Suprapubic skin (tissue), 4 donors: ENCODE measurements around the gene BCAS1. TPM values are rescaled to one million over a fixed set of nuclear protein-coding genes. Genes with fewer than 3 reads are reported as not detected.
A peak's percentile ranks its signal among the peaks of the same experiment; 100 is the strongest.

Source experiments
- DNase-seq, 2 donors: peaks; one replicate each; pipeline ENCODE4 v3.0.0-alpha.2; 2019; ENCODE audit warnings: low spot score in 2 of 2
- H3K27ac ChIP-seq: fragments of 200-600 bp; sonication (generic); one replicate; pipeline ENCODE4 v1.5.1; 2019
- H3K27me3 ChIP-seq: fragments of 200-600 bp; sonication (generic); one replicate; pipeline ENCODE4 v1.5.1; 2019
- H3K36me3 ChIP-seq: fragments of 200-600 bp; sonication (generic); one replicate; pipeline ENCODE4 v1.5.1; 2019
- H3K4me1 ChIP-seq: fragments of 200-600 bp; sonication (generic); one replicate; pipeline ENCODE4 v1.5.1; 2019
- H3K4me3 ChIP-seq: fragments of 200-600 bp; sonication (generic); one replicate; pipeline ENCODE4 v1.5.1; 2019; ENCODE audit warnings: mild to moderate bottlenecking
- H3K9me3 ChIP-seq: fragments of 200-600 bp; sonication (generic); one replicate; pipeline ENCODE4 v1.5.1; 2019
- EP300 ChIP-seq: sonication (generic); formaldehyde crosslinking; IDR thresholded peaks from one replicate; pipeline ENCODE4 v1.6.1; 2017; ENCODE audit warnings: antibody characterized with exemption
- POLR2A ChIP-seq, 2 donors: fragments of 450-650 bp; IDR thresholded peaks; one replicate each; pipeline ENCODE4 v1.6.1; 2017; ENCODE audit warnings: antibody characterized with exemption in 2 of 2, mild to moderate bottlenecking in 2 of 2, moderate library complexity in 2 of 2
- POLR2AphosphoS5 ChIP-seq, 3 donors: sonication (generic); formaldehyde crosslinking; IDR thresholded peaks; one replicate each; pipeline ENCODE4 v1.6.1; 2017; ENCODE audit warnings: antibody characterized with exemption in 3 of 3
- WGBS: methylation state at CpG from one replicate; pipeline ENCODE4 v1.1.5; 2018; 5-methylcytosine and 5-hydroxymethylcytosine counted together
- total RNA-seq, 4 donors: library from RNA; depleted of rRNA; stranded (reverse); fragments of >200 nt; gene quantifications; one replicate each; pipeline ENCODE4 v1.1.0, GENCODE V29; 2016
- TF ChIP-seq, protein P1 (sequence below), 2 donors: fragments of 200-600 bp in 1 of 2; fragments of 450-650 bp in 1 of 2; sonication (generic) in 1 of 2; IDR thresholded peaks; one replicate each; pipeline ENCODE4 v1.5.1; 2016 to 2019; ENCODE audit warnings: antibody characterized with exemption in 2 of 2, mild to moderate bottlenecking in 1 of 2, moderate library complexity in 1 of 2

BCAS1 gene
- total RNA-seq, 4 donors from 2014 or later: 1.7 to 3.4 (median 2.1) TPM

- WGBS: 57% methylated on average over 4 of the region's 4 CpGs
- no peaks in the 10 kb centered on the region for H3K27me3 ChIP-seq
- peak overlapping the region; percentile 57 for H3K27ac ChIP-seq
- DNase-seq: peak in 1 of 2 donors; percentile 32
- H3K4me3 ChIP-seq: no peak overlapping the region
- H3K4me1 ChIP-seq: peaks cover 49% of the 10 kb centered on the region
- TF ChIP-seq, protein P1, sequence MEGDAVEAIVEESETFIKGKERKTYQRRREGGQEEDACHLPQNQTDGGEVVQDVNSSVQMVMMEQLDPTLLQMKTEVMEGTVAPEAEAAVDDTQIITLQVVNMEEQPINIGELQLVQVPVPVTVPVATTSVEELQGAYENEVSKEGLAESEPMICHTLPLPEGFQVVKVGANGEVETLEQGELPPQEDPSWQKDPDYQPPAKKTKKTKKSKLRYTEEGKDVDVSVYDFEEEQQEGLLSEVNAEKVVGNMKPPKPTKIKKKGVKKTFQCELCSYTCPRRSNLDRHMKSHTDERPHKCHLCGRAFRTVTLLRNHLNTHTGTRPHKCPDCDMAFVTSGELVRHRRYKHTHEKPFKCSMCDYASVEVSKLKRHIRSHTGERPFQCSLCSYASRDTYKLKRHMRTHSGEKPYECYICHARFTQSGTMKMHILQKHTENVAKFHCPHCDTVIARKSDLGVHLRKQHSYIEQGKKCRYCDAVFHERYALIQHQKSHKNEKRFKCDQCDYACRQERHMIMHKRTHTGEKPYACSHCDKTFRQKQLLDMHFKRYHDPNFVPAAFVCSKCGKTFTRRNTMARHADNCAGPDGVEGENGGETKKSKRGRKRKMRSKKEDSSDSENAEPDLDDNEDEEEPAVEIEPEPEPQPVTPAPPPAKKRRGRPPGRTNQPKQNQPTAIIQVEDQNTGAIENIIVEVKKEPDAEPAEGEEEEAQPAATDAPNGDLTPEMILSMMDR (IDR thresholded peaks at IDR 0.05): no peak
- TF ChIP-seq POLR2AphosphoS5 (IDR thresholded peaks at IDR 0.05): no peak
- no peak for TF ChIP-seq EP300
- no peak for TF ChIP-seq POLR2A (IDR thresholded peaks at IDR 0.05)
- H3K9me3 ChIP-seq: no peaks in the 10 kb centered on the region
- H3K36me3 ChIP-seq: no peaks in the 10 kb centered on the region
Measured at GRCh38 chr20:53901497-53902096, 168.8 kb downstream of the BCAS1 start.

DNA sequence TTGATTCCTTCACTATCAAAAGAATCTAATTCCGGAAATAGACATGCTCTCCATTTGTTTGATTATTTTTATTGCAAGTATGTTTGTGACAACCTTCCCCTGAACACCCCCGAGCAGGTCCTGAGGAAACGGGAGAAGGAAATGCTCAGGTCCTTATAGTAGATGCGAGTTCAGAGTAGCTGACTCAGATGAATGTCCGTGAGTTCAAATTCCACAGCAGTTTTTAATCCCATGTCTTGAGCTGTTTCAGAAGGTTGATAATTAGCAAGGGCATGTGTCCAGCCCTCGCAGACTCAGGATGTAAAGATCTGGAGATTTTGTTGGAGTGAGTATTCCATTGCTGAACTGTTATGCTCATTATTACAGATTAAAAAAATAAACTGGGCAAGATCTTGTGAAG, 169.3 kb downstream of the BCAS1 start:
- Histone ChIP-seq H3K27ac (peak overlapping the region; percentile 57), H3K36me3 (no peaks in the 10 kb centered on the region), H3K27me3 (no peaks in the 10 kb centered on the region), H3K9me3 (no peaks in the 10 kb centered on the region), H3K4me1 (peaks cover 49% of the 10 kb centered on the region), H3K4me3 (no peak overlapping the region)
- DNase-seq: peak in 1 of 2 donors; percentile 18
- TF ChIP-seq EP300 (no peak), POLR2AphosphoS5 (IDR thresholded peaks at IDR 0.05) (no peak), POLR2A (IDR thresholded peaks at IDR 0.05) (no peak)
- TF ChIP-seq, protein P1 (IDR thresholded peaks at IDR 0.05): no peak
- WGBS: 28% methylated on average over 6 of the region's 6 CpGs

DNA sequence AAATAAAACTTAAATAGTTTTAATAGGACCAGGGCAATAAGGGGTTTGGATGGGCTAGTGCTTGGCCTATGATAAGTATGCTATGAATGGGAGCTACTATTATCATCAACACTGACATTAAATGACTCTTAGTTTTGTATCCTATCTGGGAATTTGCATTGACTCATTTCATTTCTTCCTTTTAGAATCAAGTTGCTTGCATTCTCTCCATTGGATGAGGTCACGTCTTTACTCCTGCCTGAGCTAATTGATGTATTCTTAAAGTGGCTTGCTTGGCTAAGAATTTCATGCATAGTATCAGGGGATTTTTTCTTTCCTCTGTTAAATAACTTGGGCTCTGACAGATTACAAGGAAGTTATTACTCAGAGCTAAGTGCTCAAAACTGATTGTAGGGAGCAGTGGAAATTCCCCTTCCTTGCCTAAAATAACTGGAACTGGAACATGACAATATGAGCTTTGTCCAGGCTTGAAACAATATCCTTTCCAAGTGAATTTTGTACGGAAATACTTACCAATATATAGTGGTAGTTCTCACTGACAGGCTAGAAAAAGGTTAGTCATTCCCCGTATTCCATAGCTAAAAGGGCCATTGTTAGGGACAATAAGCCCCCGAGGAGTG, 169.9 kb downstream of the BCAS1 start:
- 18% methylated on average over 4 of the region's 4 CpGs for WGBS
- Histone ChIP-seq H3K27me3 (no peaks in the 10 kb centered on the region), H3K36me3 (no peaks in the 10 kb centered on the region), H3K9me3 (no peaks in the 10 kb centered on the region), H3K27ac (peak overlapping the region; percentile 57), H3K4me1 (peaks cover 49% of the 10 kb centered on the region), H3K4me3 (no peak overlapping the region)
- no peak for DNase-seq
- TF ChIP-seq POLR2AphosphoS5 (IDR thresholded peaks at IDR 0.05) (no peak), POLR2A (IDR thresholded peaks at IDR 0.05) (no peak), EP300 (no peak)
- TF ChIP-seq, protein P1 (IDR thresholded peaks at IDR 0.05): no peak

- 31% methylated on average over 8 of the region's 8 CpGs for WGBS
- Histone ChIP-seq H3K9me3 (no peaks in the 10 kb centered on the region), H3K4me1 (peaks cover 49% of the 10 kb centered on the region), H3K36me3 (no peaks in the 10 kb centered on the region), H3K4me3 (no peak overlapping the region), H3K27ac (peak overlapping the region; percentile 57), H3K27me3 (no peaks in the 10 kb centered on the region)
- peak; percentile 21 to 61 for DNase-seq
- TF ChIP-seq, protein P1 (IDR thresholded peaks at IDR 0.05): no peak
- TF ChIP-seq POLR2A (IDR thresholded peaks at IDR 0.05): no peak
- no peak for TF ChIP-seq POLR2AphosphoS5 (IDR thresholded peaks at IDR 0.05)
- no peak for TF ChIP-seq EP300
Measured at GRCh38 chr20:53899351-53900167, 170.8 kb downstream of the BCAS1 start.

DNA sequence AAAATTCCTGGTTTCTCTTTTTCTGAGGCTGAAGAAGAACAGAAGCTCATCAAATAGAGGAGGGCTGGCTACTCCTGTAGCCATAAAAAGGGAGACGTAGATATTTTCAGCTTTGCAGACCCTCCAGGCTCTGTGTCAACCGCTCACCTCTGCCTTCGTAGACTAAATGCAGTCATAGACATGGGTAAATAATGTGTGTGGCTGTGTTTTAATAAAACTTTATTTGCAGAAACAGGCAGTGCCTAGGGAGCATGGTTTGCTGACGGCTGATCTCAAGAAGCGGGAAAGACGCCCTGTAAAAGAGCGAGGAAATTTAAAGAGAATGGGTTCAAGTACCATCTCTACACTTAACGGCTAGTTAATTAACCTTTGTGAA, 171.8 kb downstream of the BCAS1 start:
- H3K4me3 ChIP-seq: no peak overlapping the region
- no peaks in the 10 kb centered on the region for H3K36me3 ChIP-seq
- DNase-seq: no peak
- no peaks in the 10 kb centered on the region for H3K27me3 ChIP-seq
- H3K27ac ChIP-seq: no peak overlapping the region
- H3K4me1 ChIP-seq: peaks cover 49% of the 10 kb centered on the region
- no peaks in the 10 kb centered on the region for H3K9me3 ChIP-seq
- WGBS: 90% methylated on average over 8 of the region's 8 CpGs
- TF ChIP-seq EP300: no peak
- no peak for TF ChIP-seq POLR2A (IDR thresholded peaks at IDR 0.05)
- TF ChIP-seq, protein P1 (IDR thresholded peaks at IDR 0.05): no peak
